Measurements from ENCODE around the gene SMIM20. TPM values are rescaled to one million over a fixed set of nuclear protein-coding genes. Genes with fewer than 3 reads are reported as not detected.
"Not testable (repeated sequence)": the region's sequence is repeated elsewhere in the genome, so short reads cannot be mapped to it uniquely, and the experiment has no call there.

Gene SMIM20
- 33.4 and 44.0 TPM in 2 replicates for total RNA-seq (2014; rRNA removed; shearing (Covaris generic))
- total RNA-seq (2022): 51.2 and 53.8 TPM in 2 replicates
- percentile 76 among the genes with signal in this experiment for Bru-seq, nascent RNA
- BruChase-seq, experiment 1, labeled RNA remaining after a 6-hour chase: percentile 83 among the genes with signal in this experiment
- percentile 82 among the genes with signal in this experiment for BruChase-seq, experiment 2, labeled RNA remaining after a 2-hour chase
- long read RNA-seq, transcript SMIM20-201 (3 exons, 935 nt): major isoform, 41 of 61 reads
- long read RNA-seq, partial matches to known transcripts: 0 of 61 reads
- long read RNA-seq, other reads (novel, unspliced or antisense): 19 of 61 reads

GRCh38 chr4:25913851-25914669 is at the start of gene SMIM20:
Gene SMIM20 (plus strand): TSS chr4:25914220. CDS start chr4:25914314, 94 bp downstream.
- Histone ChIP-seq H4K20me1 (ENCODE audit: insufficient read depth, low read length) (no peaks in the 10 kb centered on the region), H3K4me3 (ENCODE audit: low read depth, low read length, poor library complexity, severe bottlenecking) (peak within 1 kb of the TSS; percentile 74)
- CTCF ChIA-PET (ENCODE audit: unreplicated experiment): interaction anchor here (1.0 to 1.2 kb wide), 2 partner anchors 54 to 87 kb away, joined by 3 read pairs; no protein-coding TSS in a partner anchor

DNA sequence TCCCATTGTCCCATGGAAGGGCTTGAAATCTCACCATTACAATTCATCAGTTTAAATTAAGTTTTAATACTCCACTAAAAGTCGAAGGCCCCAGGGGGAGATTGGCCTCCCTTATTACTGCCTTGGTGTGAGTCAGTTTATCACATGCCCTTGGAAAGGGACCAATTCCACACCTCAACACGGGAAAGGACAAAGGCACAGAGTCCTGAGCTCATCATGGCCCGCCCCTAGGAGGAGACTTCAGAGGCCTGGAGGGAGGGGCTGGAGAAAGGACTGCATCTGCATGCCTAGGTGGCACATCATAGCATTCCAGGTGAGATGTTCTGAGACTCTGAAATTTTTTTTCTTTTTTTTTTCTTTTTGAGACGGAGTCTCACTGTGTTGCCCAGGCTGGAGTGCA is 48.4 kb upstream of the SMIM20 start:
- H3K36me3 ChIP-seq (ENCODE audit: insufficient read depth, low read length): peaks cover 23% of the 10 kb centered on the region
- intact Hi-C loops (cut with micrococcal nuclease; ENCODE audit: unreplicated experiment): loop anchor here (5.0 kb wide), 3 partner anchors 457 to 1142 kb away; partner anchors contain the start of gene RBPJ
- POLR2A ChIA-PET: interaction anchor here (0.6 to 4.1 kb wide), 15 partner anchors 8 to 1128 kb away, joined by 3 to 134 read pairs (median 5); partner anchors contain the start of genes SMIM20 and STIM2
- H3K9me3 ChIP-seq (ENCODE audit: low read length): no peaks in the 10 kb centered on the region
- TF ChIP-seq, protein P1, sequence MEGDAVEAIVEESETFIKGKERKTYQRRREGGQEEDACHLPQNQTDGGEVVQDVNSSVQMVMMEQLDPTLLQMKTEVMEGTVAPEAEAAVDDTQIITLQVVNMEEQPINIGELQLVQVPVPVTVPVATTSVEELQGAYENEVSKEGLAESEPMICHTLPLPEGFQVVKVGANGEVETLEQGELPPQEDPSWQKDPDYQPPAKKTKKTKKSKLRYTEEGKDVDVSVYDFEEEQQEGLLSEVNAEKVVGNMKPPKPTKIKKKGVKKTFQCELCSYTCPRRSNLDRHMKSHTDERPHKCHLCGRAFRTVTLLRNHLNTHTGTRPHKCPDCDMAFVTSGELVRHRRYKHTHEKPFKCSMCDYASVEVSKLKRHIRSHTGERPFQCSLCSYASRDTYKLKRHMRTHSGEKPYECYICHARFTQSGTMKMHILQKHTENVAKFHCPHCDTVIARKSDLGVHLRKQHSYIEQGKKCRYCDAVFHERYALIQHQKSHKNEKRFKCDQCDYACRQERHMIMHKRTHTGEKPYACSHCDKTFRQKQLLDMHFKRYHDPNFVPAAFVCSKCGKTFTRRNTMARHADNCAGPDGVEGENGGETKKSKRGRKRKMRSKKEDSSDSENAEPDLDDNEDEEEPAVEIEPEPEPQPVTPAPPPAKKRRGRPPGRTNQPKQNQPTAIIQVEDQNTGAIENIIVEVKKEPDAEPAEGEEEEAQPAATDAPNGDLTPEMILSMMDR (conservative IDR thresholded peaks at IDR 0.05; ENCODE audit: low read length): no peak
- TF ChIP-seq EZH2phosphoT487 (IDR thresholded peaks at IDR 0.05; ENCODE audit: borderline replicate concordance, low read depth, low read length): no peak
- H3K4me1 ChIP-seq (ENCODE audit: insufficient read depth, low read length, poor library complexity, severe bottlenecking): peaks cover 70% of the 10 kb centered on the region
- peak; percentile 63 for DNase-seq (ENCODE audit: low spot score)
- BruUV-seq (replicated peaks): no TSS peak
- H2AFZ ChIP-seq (ENCODE audit: low read length): no peak overlapping the region
- peak overlapping the region; percentile 78 for H3K4me2 ChIP-seq (ENCODE audit: low read length)
- CTCF ChIA-PET (ENCODE audit: unreplicated experiment): interaction anchor here (1.4 to 1.7 kb wide), 3 partner anchors 8 to 965 kb away, joined by 4 to 10 read pairs (median 4); no protein-coding TSS in a partner anchor
- H4K20me1 ChIP-seq (ENCODE audit: insufficient read depth, low read length): no peaks in the 10 kb centered on the region
- no peaks in the 10 kb centered on the region for H3K9me2 ChIP-seq (ENCODE audit: insufficient read depth, low read length)
- peak overlapping the region; percentile 99 for H3K27ac ChIP-seq (ENCODE audit: low read depth, low read length, poor library complexity, severe bottlenecking)
- peak overlapping the region; percentile 75 for H3K4me3 ChIP-seq (ENCODE audit: low read depth, low read length, poor library complexity, severe bottlenecking)
- H3K79me2 ChIP-seq (ENCODE audit: insufficient read depth, low read depth, low read length): peaks cover 85% of the 10 kb centered on the region

More at GRCh38 chr4:25913851-25914669, at the start of gene SMIM20:
- TSS peak; percentile 82 for BruUV-seq (replicated peaks)
- POLR2A ChIA-PET: interaction anchor here (0.6 to 4.9 kb wide), 19 partner anchors 10 to 67 kb away, joined by 3 to 43 read pairs (median 5); no protein-coding TSS in a partner anchor
- DNase-seq (ENCODE audit: low spot score): peak; percentile 93
- intact Hi-C loops (cut with micrococcal nuclease; ENCODE audit: unreplicated experiment): loop anchor here (1.0 to 5.0 kb wide), 4 partner anchors 38 to 408 kb away; partner anchors contain the start of gene RBPJ
- Histone ChIP-seq H3K9me3 (ENCODE audit: low read length) (no peaks in the 10 kb centered on the region), H3K79me2 (ENCODE audit: insufficient read depth, low read depth, low read length) (peaks cover 25% of the 10 kb centered on the region), H3K36me3 (ENCODE audit: insufficient read depth, low read length) (peaks cover 34% of the 10 kb centered on the region), H2AFZ (ENCODE audit: low read length) (peak within 1 kb of the TSS; percentile 49; the same call in 1 of the 2 replicates), H3K9me2 (ENCODE audit: insufficient read depth, low read length) (no peaks in the 10 kb centered on the region), H3K4me2 (ENCODE audit: low read length) (peak within 1 kb of the TSS; percentile 84), H3K27ac (ENCODE audit: low read depth, low read length, poor library complexity, severe bottlenecking) (peak within 1 kb of the TSS; percentile 78), H3K4me1 (ENCODE audit: insufficient read depth, low read length, poor library complexity, severe bottlenecking) (peaks cover 26% of the 10 kb centered on the region)
- TF ChIP-seq EZH2phosphoT487 (IDR thresholded peaks at IDR 0.05; ENCODE audit: borderline replicate concordance, low read depth, low read length): no peak
- TF ChIP-seq, protein P1 (conservative IDR thresholded peaks at IDR 0.05; ENCODE audit: low read length): no peak

GRCh38 chr4:25866401-25866800 is 47.6 kb upstream of the SMIM20 start:
- H3K9me2 ChIP-seq (ENCODE audit: insufficient read depth, low read length); BruUV-seq (replicated peaks); H2AFZ ChIP-seq (ENCODE audit: low read length); H4K20me1 ChIP-seq (ENCODE audit: insufficient read depth, low read length); H3K9me3 ChIP-seq (ENCODE audit: low read length): not testable (repeated sequence)
- ChIA-PET POLR2A (interaction anchor here (0.5 to 4.1 kb wide), 10 partner anchors 7 to 1143 kb away, joined by 3 to 134 read pairs (median 8); partner anchors contain the start of gene SMIM20), CTCF (ENCODE audit: unreplicated experiment) (interaction anchor here (0.6 to 1.7 kb wide), 4 partner anchors 11 to 964 kb away, joined by 3 to 10 read pairs (median 4); no protein-coding TSS in a partner anchor)
- Histone ChIP-seq H3K27ac (ENCODE audit: low read depth, low read length, poor library complexity, severe bottlenecking) (peak overlapping the region; percentile 99), H3K4me2 (ENCODE audit: low read length) (peak overlapping the region; percentile 78), H3K79me2 (ENCODE audit: insufficient read depth, low read depth, low read length) (peaks cover 85% of the 10 kb centered on the region), H3K4me1 (ENCODE audit: insufficient read depth, low read length, poor library complexity, severe bottlenecking) (peaks cover 78% of the 10 kb centered on the region), H3K36me3 (ENCODE audit: insufficient read depth, low read length) (peaks cover 15% of the 10 kb centered on the region), H3K4me3 (ENCODE audit: low read depth, low read length, poor library complexity, severe bottlenecking) (peak overlapping the region; percentile 75)
- intact Hi-C loops (cut with micrococcal nuclease; ENCODE audit: unreplicated experiment): loop anchor here (5.0 kb wide), 3 partner anchors 456 to 1141 kb away; partner anchors contain the start of gene RBPJ
- DNase-seq (ENCODE audit: low spot score): peak; percentile 69
